ENCODE results near the gene GATA2. TPM values are rescaled to one million over a fixed set of nuclear protein-coding genes. Genes with fewer than 3 reads are reported as not detected.

Gene GATA2
- total RNA-seq, 2 donors from 2014 or later = 1.4 to 2.3 TPM

- Mint-ChIP-seq H3K27ac (no peak overlapping the region), H3K36me3 (no peaks in the 10 kb centered on the region), H3K9me3 (no peaks in the 10 kb centered on the region)
- no peak for ATAC-seq
- no peak for DNase-seq (ENCODE audit: low spot score in 2 of 2)
These were observed 8.4 kb downstream of the GATA2 start for GRCh38 chr3:128484404-128485281.

GRCh38 chr3:128483657-128484403 is 9.2 kb downstream of the GATA2 start:
- no peaks in the 10 kb centered on the region for H3K9me3 Mint-ChIP-seq
- DNase-seq (ENCODE audit: low spot score in 2 of 2) (no peak), ATAC-seq (peak in 1 of 2 donors; percentile 43)
- no peak overlapping the region for H3K27ac Mint-ChIP-seq
- no peaks in the 10 kb centered on the region for H3K36me3 Mint-ChIP-seq

- H3K27ac Mint-ChIP-seq = no peak overlapping the region
- H3K36me3 Mint-ChIP-seq = no peaks in the 10 kb centered on the region
- ATAC-seq (peak in 1 of 2 donors; percentile 31), DNase-seq (ENCODE audit: low spot score in 2 of 2) (no peak)
- H3K9me3 Mint-ChIP-seq = no peaks in the 10 kb centered on the region
These were observed 10.0 kb downstream of the GATA2 start for GRCh38 chr3:128482666-128483656.

- Mint-ChIP-seq H3K27ac (no peak overlapping the region), H3K9me3 (no peaks in the 10 kb centered on the region), H3K36me3 (no peaks in the 10 kb centered on the region)
- ATAC-seq (no peak), DNase-seq (ENCODE audit: low spot score in 2 of 2) (no peak)
These were observed 10.8 kb downstream of the GATA2 start for GRCh38 chr3:128482175-128482574.

- ATAC-seq = no peak
- no peaks in the 10 kb centered on the region for H3K9me3 Mint-ChIP-seq
- no peak for DNase-seq (ENCODE audit: low spot score in 2 of 2)
- no peaks in the 10 kb centered on the region for H3K36me3 Mint-ChIP-seq
- H3K27ac Mint-ChIP-seq = no peak overlapping the region
These were observed 11.5 kb downstream of the GATA2 start for GRCh38 chr3:128481438-128481942.

- Mint-ChIP-seq H3K9me3 (no peaks in the 10 kb centered on the region), H3K36me3 (no peaks in the 10 kb centered on the region), H3K27ac (peak overlapping the region in 1 of 2 donors; percentile 55)
- no peak for DNase-seq (ENCODE audit: low spot score in 2 of 2)
- ATAC-seq = no peak
These were observed 12.1 kb downstream of the GATA2 start for GRCh38 chr3:128480717-128481437.

GRCh38 chr3:128480278-128480677 is 12.7 kb downstream of the GATA2 start:
- DNase-seq (ENCODE audit: low spot score in 2 of 2) (no peak), ATAC-seq (no peak)
- Mint-ChIP-seq H3K36me3 (no peaks in the 10 kb centered on the region), H3K9me3 (no peaks in the 10 kb centered on the region), H3K27ac (no peak overlapping the region)

- Mint-ChIP-seq H3K27ac (no peak overlapping the region), H3K9me3 (no peaks in the 10 kb centered on the region), H3K36me3 (no peaks in the 10 kb centered on the region)
- ATAC-seq = no peak
- DNase-seq (ENCODE audit: low spot score in 2 of 2) = no peak
These were observed 13.4 kb downstream of the GATA2 start for GRCh38 chr3:128479558-128480086.

- ATAC-seq (no peak), DNase-seq (ENCODE audit: low spot score in 2 of 2) (no peak)
- Mint-ChIP-seq H3K36me3 (no peaks in the 10 kb centered on the region), H3K9me3 (no peaks in the 10 kb centered on the region), H3K27ac (no peak overlapping the region)
These were observed 14.2 kb downstream of the GATA2 start for GRCh38 chr3:128478576-128479506.

- DNase-seq (ENCODE audit: low spot score in 2 of 2) = no peak
- Mint-ChIP-seq H3K9me3 (no peaks in the 10 kb centered on the region), H3K27ac (no peak overlapping the region), H3K36me3 (no peaks in the 10 kb centered on the region)
- ATAC-seq = no peak
These were observed 16.3 kb downstream of the GATA2 start for GRCh38 chr3:128476659-128477058.

GRCh38 chr3:128475355-128475754 is 17.6 kb downstream of the GATA2 start:
- no peaks in the 10 kb centered on the region for H3K36me3 Mint-ChIP-seq
- ATAC-seq = no peak
- DNase-seq (ENCODE audit: low spot score in 2 of 2) = no peak
- no peak overlapping the region for H3K27ac Mint-ChIP-seq
- H3K9me3 Mint-ChIP-seq = no peaks in the 10 kb centered on the region

- no peak overlapping the region for H3K27ac Mint-ChIP-seq
- H3K36me3 Mint-ChIP-seq = no peaks in the 10 kb centered on the region
- H3K9me3 Mint-ChIP-seq = no peaks in the 10 kb centered on the region
- DNase-seq (ENCODE audit: low spot score in 2 of 2) (no peak), ATAC-seq (no peak)
These were observed 19.3 kb downstream of the GATA2 start for GRCh38 chr3:128473737-128474136.

- no peaks in the 10 kb centered on the region for H3K9me3 Mint-ChIP-seq
- H3K27ac Mint-ChIP-seq = no peak overlapping the region
- no peaks in the 10 kb centered on the region for H3K36me3 Mint-ChIP-seq
- no peak for DNase-seq (ENCODE audit: low spot score in 2 of 2)
- ATAC-seq = no peak
These were observed 19.9 kb downstream of the GATA2 start for GRCh38 chr3:128473180-128473519.

GRCh38 chr3:128472449-128473179 is 20.4 kb downstream of the GATA2 start:
- H3K9me3 Mint-ChIP-seq = no peaks in the 10 kb centered on the region
- DNase-seq (ENCODE audit: low spot score in 2 of 2) (no peak), ATAC-seq (no peak)
- H3K36me3 Mint-ChIP-seq = no peaks in the 10 kb centered on the region
- H3K27ac Mint-ChIP-seq = no peak overlapping the region
